Ureter (tissue), 1 donor: ENCODE results near the gene UBE2R2. TPM values are rescaled to one million over a fixed set of nuclear protein-coding genes. Genes with fewer than 3 reads are reported as not detected.

ENCODE experiments used
- DNase-seq: peaks from one replicate; pipeline ENCODE4 v3.0.0-alpha.2; 2020; ENCODE audit warnings: low spot score
- total RNA-seq: library from RNA; stranded (reverse); gene quantifications from one replicate; pipeline ENCODE4 v1.2.4, GENCODE V29; 2023
- donor health status: DM: yes; HTN: yes; CAD: no.

The UBE2R2 gene
- total RNA-seq, 1 donor from 2014 or later, result 35.6 TPM

DNA sequence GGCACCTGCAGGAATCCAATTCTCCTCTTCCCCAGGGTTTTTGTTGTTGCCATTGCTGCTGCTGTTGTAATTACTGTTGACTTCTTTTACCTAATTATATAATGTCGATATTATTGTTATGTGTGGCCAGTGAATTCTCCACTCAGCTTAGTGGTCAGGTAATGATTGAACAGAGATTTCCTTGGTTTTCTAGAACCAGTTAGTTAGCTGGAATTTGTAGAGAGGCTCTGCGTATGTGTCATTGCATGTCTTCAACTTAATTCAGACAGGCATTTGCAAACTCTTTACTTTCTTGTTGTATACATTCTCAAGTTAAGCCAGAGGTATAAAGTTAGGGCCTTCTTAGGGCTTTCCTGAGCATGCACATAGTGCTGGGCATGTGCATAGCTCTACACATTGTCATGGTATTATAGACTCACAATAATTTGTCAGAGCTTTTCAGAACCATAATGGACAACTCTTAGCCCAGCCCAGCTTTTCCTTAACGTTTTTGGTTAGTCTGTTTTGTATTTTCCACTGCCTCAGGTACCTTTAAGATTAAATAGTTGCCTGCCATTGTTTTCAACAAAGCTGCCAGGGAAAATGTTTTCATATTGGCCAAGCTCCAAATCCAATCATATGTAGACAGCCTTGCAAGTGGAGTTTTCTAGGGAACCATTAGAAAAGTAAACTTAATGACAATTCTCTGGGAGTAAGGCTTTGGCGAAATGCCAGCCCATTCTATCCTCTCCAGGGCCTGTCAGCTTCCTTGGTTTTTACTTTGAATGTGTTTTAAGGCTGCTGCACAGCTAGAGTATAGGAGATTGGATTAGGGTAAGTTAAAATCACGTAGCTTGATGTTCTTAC, 68.1 kb downstream of the UBE2R2 start:
- no peak for DNase-seq

- DNase-seq, result no peak
Observed at GRCh38 chr9:33885948-33886347, 69.0 kb downstream of the UBE2R2 start.

GRCh38 chr9:33893861-33894260, 76.9 kb downstream of the UBE2R2 start:
- DNase-seq, result no peak

- DNase-seq, result no peak
Observed at GRCh38 chr9:33894316-33894715, 77.4 kb downstream of the UBE2R2 start.

- DNase-seq, result no peak
Observed at GRCh38 chr9:33903157-33903780, 86.3 kb downstream of the UBE2R2 start.

DNA sequence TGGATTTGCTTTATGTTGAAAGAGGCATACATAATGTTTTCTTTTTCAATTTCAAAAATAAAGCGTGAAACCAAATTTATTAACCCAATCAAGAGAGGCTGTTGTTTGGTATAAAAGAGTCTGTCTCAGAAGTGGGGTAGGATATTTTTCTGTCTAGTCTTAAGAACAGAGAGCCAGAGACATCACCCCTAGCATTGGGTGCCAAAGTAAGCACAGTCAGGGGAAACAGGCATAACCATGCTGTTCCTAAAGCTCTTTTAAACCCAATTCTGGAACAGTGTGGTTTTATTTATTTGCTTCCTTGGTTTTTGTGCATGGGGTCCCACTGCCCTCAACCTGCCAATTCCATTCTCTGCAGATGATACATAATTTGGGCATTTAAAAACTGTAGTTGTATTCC, 88.2 kb downstream of the UBE2R2 start:
- no peak for DNase-seq

DNA sequence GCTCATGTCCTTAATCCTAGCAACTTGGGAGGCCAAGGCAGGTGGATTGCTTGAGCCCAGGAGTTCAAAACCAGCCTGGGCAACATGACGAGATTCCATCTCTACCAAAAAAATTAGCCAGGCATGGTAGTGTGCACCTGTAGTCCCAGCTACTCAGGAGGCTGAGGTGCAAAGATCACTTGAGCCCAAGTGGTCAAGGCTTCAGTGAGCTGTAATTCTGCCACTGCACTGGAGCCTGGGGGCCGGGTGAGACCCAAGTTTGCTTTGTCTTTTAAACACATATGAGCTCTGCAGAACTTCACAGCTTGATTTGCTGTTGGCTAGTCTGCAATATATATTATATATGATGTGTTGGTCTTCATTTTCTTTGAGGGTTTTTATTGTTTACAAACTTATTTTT, 89.8 kb downstream of the UBE2R2 start:
- DNase-seq, result no peak

- no peak for DNase-seq
Observed at GRCh38 chr9:33907347-33907746, 90.4 kb downstream of the UBE2R2 start.

DNA sequence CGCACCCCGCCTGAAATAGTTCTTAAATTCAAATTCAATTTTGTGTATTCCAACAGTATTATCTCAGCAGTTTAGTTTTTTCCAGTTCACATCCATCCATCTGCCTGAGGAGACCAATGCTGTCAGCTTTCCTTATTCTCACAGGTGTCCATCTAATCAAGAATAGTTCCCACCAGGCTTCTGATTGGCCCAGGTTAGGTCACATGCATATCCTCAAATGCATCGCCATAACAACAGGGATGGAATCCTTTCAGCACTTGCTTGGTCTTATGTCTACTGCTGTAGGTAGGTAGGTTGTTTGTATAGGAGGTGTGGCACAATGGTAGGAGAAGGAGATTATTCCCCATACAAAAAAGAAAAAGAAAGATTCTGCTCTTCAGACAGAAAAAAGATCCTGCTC, 91.2 kb downstream of the UBE2R2 start:
- DNase-seq, result no peak

GRCh38 chr9:33908749-33909148, 91.8 kb downstream of the UBE2R2 start:
- no peak for DNase-seq

DNA sequence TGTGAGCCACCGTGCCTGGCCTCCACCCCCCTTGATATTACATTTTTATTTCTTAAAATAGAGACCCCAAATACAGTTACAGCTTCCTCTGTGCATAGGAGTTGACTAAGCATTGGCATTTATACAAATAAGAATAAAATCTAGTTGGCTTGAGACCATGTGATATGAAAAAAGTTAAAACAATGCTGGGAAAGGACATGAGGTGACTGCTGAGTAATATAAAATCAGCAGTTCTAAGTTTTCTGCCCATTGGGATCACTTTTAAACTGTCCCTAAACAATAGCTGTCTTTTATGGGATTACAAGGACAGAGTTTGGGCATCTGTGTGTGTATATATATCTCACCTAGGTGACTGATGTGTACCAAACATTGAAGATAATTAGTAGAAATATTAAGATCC, 96.6 kb downstream of the UBE2R2 start:
- no peak for DNase-seq

- DNase-seq, result no peak
Observed at GRCh38 chr9:33914887-33915628, 98.1 kb downstream of the UBE2R2 start.

GRCh38 chr9:33917036-33917435, 100.1 kb downstream of the UBE2R2 start:
- no peak for DNase-seq

DNA sequence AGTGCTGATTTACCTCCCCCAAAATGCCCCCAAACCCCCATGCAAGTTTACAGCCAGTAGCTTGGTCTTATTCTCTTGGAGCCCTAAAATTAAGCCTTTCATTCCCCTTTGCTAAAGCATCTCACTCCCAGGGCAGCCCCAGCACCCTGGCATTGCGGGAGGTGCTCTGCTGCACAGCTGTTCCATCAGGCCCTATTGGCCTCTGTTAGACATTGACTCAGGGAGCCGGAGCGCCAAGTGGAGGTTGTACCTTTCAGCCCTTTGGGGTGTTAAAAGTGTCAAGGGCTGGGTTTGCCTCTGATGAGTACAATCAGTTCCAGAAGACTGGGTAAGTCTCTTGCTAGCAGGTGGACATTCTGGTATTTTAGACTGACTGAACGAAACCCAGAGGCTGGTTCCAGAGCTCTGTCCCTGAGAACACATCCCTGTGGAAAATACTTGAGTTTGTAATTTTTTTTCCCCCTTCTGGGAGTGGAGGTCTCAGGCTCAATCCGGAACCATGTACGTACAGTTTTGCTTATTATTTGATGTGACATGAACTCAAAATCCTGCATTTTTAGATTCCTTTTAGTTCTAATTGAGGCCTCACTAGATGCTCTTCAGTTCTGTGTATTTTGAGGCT, 102.4 kb downstream of the UBE2R2 start:
- DNase-seq, result no peak

GRCh38 chr9:33921967-33922895, 105.3 kb downstream of the UBE2R2 start:
- no peak for DNase-seq

DNA sequence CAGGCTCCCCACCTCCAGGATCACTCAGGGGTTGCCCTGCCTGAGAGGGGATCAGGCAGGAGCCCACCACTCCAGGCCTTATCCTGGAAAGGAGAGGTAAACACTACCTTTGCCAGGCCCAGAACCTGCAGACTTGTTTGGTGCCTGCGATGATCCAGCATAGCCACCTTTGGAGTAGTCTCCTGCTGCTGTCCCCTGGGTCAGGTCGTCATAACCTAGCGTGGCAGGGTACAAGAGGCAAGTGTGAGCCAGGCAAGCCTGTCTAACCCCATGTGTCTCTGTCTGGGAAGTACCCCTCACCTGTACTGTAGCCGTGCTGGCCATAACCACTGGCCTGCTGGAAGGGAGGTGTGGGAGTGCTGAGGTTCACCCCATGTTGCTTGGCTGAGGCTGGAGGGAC, 106.1 kb downstream of the UBE2R2 start:
- DNase-seq, result no peak

- DNase-seq, result no peak
Observed at GRCh38 chr9:33923998-33924701, 107.2 kb downstream of the UBE2R2 start.

DNA sequence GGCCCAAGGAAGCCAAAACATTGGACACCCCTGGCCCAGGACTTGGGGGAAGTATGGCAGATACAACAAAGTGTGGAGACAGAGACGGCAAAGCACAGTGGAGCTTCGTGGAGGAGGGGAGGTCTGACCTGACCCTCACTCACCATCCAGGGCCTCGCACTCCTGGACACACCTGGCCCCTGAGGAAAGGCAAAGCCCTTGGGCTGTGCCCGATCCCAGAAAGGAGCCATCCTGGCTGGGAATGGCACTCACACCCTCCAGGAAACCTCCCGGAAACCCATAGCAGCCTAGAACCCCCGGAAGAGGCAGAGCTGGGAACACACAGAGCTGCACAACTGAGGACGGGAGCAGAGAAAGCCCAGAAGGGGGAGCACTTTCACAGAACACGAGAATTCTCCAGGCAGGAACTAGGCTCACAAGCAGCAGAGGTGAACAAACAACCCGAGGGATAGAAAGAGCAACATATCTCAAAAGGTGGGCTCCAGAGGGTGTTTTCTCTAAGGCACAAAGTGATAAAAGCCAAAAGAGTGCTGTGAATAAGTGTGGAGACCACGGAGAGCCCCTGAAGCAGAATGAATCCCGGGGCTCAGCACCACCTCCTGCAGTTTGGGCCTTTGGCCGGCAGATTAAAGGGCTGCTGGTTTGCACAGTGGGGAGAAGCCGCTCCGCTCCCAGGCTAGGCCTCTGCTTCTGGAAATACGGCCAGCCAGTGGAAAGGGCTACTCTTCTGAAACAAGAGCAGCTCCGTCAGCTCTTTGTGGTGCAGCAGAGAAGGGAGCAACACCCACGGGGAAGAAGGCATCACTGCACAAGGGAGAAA, 108.2 kb downstream of the UBE2R2 start:
- DNase-seq, result peak; percentile 60

DNA sequence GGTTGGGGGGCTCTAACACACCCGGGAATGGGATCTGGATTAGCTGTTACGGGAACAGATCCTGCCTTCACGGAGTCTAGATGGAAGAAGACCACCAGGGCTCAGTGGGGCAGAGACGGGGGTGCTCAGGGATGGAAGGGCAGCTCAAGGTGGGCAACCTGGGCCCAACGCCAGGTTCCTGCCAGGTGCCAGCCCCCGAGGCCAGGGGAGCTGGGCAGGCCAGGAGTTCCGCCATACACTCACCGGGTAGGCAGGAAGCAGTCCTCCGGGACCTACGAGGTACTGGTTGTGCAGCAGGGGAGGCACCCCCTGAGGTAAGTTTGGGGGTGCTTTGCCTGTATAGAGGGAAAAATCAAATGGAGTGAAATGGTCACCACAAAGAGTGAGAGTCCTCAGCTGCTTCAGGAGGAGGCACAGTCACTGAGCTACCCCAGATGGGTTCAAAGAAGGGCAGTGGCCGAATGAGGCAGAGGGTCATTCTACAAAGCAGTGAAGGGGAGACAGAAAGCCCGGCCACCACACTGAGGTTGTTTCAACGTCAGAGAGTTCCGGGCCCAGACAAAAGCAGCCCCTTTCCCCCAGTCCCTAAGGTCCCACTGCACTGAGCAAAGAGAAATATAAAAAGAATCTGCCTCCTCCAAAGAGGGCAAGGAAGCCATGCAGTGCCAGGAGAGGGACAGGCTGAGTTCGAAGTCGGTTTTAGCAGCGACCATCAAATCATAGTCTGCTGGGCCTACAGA, 110.0 kb downstream of the UBE2R2 start:
- DNase-seq, result no peak
